ENCODE results near the gene CREBRF.

The CREBRF gene

GRCh38 chr5:173155912-173156311, 99.8 kb downstream of the CREBRF start:
- no peak overlapping the region for H3K4me3 ChIP-seq (replicated peaks; ENCODE audit: insufficient read depth, low read length)
- no peak for TF ChIP-seq POLR2AphosphoS5 (IDR thresholded peaks at IDR 0.05; ENCODE audit: low read depth)
- no peak for TF ChIP-seq REST (IDR thresholded peaks at IDR 0.05; ENCODE audit: insufficient replicate concordance, low read depth)
- TF ChIP-seq, protein P1, sequence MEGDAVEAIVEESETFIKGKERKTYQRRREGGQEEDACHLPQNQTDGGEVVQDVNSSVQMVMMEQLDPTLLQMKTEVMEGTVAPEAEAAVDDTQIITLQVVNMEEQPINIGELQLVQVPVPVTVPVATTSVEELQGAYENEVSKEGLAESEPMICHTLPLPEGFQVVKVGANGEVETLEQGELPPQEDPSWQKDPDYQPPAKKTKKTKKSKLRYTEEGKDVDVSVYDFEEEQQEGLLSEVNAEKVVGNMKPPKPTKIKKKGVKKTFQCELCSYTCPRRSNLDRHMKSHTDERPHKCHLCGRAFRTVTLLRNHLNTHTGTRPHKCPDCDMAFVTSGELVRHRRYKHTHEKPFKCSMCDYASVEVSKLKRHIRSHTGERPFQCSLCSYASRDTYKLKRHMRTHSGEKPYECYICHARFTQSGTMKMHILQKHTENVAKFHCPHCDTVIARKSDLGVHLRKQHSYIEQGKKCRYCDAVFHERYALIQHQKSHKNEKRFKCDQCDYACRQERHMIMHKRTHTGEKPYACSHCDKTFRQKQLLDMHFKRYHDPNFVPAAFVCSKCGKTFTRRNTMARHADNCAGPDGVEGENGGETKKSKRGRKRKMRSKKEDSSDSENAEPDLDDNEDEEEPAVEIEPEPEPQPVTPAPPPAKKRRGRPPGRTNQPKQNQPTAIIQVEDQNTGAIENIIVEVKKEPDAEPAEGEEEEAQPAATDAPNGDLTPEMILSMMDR (IDR thresholded peaks at IDR 0.05; ENCODE audit: insufficient read depth, low read length): no peak
- TF ChIP-seq SPI1 (IDR thresholded peaks at IDR 0.05; ENCODE audit: borderline replicate concordance, low read depth): no peak
- TF ChIP-seq GABPA (IDR thresholded peaks at IDR 0.05; ENCODE audit: low read depth): no peak
- DNase-seq (ENCODE audit: low read depth in 1 of 2, low spot score in 1 of 2): no peak
- H3K27me3 ChIP-seq (ENCODE audit: insufficient read depth, poor library complexity, severe bottlenecking): no peaks in the 10 kb centered on the region
- no peak overlapping the region for H3K27ac ChIP-seq (replicated peaks)

DNA sequence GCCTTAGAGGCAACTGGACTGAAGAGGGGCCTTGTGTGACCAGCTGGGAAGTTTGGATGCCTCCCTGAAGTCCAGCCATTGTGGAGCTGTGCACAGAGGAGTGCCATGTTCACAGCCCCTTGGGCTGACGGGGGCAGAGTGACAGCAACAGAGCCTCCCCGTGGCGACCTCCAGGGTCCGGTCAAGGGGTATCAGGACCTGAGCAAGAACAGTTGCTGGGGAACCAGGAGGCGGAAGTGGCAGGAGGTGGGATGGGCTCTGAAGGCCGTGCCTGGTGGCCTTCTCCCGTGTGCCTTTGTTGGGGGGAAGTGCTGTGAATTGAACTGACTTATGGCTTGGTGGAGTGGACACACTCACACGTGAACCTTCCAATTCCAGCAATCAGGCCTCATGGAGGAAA, 102.2 kb downstream of the CREBRF start:
- DNase-seq (ENCODE audit: low read depth in 1 of 2, low spot score in 1 of 2): no peak
- H3K27ac ChIP-seq (replicated peaks): no peak overlapping the region
- TF ChIP-seq POLR2AphosphoS5 (IDR thresholded peaks at IDR 0.05; ENCODE audit: low read depth): no peak
- TF ChIP-seq REST (IDR thresholded peaks at IDR 0.05; ENCODE audit: insufficient replicate concordance, low read depth): no peak
- TF ChIP-seq SPI1 (IDR thresholded peaks at IDR 0.05; ENCODE audit: borderline replicate concordance, low read depth): no peak
- TF ChIP-seq, protein P1 (IDR thresholded peaks at IDR 0.05; ENCODE audit: insufficient read depth, low read length): no peak
- no peak for TF ChIP-seq GABPA (IDR thresholded peaks at IDR 0.05; ENCODE audit: low read depth)
- H3K4me3 ChIP-seq (replicated peaks; ENCODE audit: insufficient read depth, low read length): no peak overlapping the region
- no peaks in the 10 kb centered on the region for H3K27me3 ChIP-seq (ENCODE audit: insufficient read depth, poor library complexity, severe bottlenecking)

DNA sequence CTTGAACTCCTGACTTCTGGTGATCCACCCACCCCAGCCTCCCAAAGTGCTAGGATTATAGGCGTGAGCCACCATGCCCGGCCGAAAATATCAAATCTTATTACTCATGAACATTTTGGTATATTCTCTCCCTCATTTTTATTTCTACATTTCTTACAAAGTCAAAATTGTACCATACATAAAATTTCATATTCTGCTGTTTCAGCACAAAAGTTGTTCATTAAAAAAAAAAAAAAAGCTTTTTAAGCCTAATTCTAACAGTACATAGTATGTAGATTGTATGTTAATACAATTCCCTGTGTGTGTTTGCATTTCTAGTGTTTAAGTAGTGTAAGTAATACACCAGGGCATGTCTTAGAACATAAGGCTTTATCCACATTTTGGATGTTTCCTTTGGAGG, 103.1 kb downstream of the CREBRF start:
- Histone ChIP-seq H3K27me3 (ENCODE audit: insufficient read depth, poor library complexity, severe bottlenecking) (no peaks in the 10 kb centered on the region), H3K4me3 (replicated peaks; ENCODE audit: insufficient read depth, low read length) (no peak overlapping the region), H3K27ac (replicated peaks) (no peak overlapping the region)
- DNase-seq (ENCODE audit: low read depth in 1 of 2, low spot score in 1 of 2): no peak
- TF ChIP-seq GABPA (IDR thresholded peaks at IDR 0.05; ENCODE audit: low read depth) (no peak), POLR2AphosphoS5 (IDR thresholded peaks at IDR 0.05; ENCODE audit: low read depth) (no peak), REST (IDR thresholded peaks at IDR 0.05; ENCODE audit: insufficient replicate concordance, low read depth) (no peak), SPI1 (IDR thresholded peaks at IDR 0.05; ENCODE audit: borderline replicate concordance, low read depth) (no peak)
- TF ChIP-seq, protein P1 (IDR thresholded peaks at IDR 0.05; ENCODE audit: insufficient read depth, low read length): no peak

Data from HL-60 (cell line).